NT2/D1 (cell line): ENCODE results near the gene AGPAT2.

Source experiments
- SUZ12 ChIP-seq: IDR thresholded peaks from 2 replicates; pipeline ENCODE4 v1.6.1; 2011; ENCODE audit not compliant: insufficient read length, insufficient read depth; ENCODE audit errors: extremely low read depth
- ZNF274 ChIP-seq: IDR thresholded peaks from 2 replicates; pipeline ENCODE4 v1.6.1; 2011; ENCODE audit warnings: mild to moderate bottlenecking, low read depth, low read length

DNA sequence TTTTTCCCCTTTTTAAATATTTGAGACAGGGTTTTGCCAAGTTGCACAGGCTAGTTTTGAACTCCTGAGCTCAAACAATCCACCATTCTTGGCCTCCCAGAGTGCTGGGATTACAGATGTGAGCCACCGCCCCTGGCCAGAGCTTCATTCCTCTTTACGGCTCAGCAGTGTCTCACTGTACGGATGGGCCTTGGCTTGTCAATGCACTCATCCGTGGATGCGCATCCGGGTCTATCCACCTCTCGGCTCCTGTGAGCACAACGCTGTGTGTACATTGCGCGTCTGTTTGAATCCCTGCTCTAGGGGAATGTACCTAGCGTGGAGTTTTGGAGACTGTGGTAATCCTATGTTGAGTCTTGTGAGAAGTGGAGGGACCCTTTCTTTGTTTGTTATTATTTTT, 35.4 kb downstream of the AGPAT2 start:
- TF ChIP-seq ZNF274, result no peak
- no peak for TF ChIP-seq SUZ12
